Breast epithelium (tissue), 4 donors: Measurements from ENCODE around the gene KCNC1. TPM values are rescaled to one million over a fixed set of nuclear protein-coding genes. Genes with fewer than 3 reads are reported as not detected.

ENCODE experiments used
- DNase-seq, 2 donors: peaks; one replicate each; pipeline ENCODE4 v3.0.0-alpha.2; 2019; ENCODE audit warnings: low spot score in 2 of 2
- H3K27ac ChIP-seq, 2 donors: fragments of 200-600 bp; sonication (generic) in 1 of 2; one replicate each; pipeline ENCODE4 v1.5.1; 2016 to 2019; ENCODE audit warnings: mild to moderate bottlenecking in 1 of 2
- H3K27me3 ChIP-seq, 2 donors: fragments of 200-600 bp; sonication (generic) in 1 of 2; one replicate each; pipeline versions ENCODE4 v1.5.1 to v1.6.0; 2017 to 2019; ENCODE audit warnings: control low read depth in 1 of 2, mild to moderate bottlenecking in 1 of 2
- H3K36me3 ChIP-seq: fragments of 200-600 bp; one replicate; pipeline ENCODE4 v1.5.1; 2019
- H3K4me1 ChIP-seq, 2 donors: fragments of 200-600 bp; sonication (generic); one replicate each; pipeline ENCODE4 v1.5.1; 2016 to 2019; ENCODE audit warnings: control low read depth in 1 of 2
- H3K4me3 ChIP-seq, 3 donors: fragments of 200-600 bp; sonication (generic); 1 replicate in 2 of 3; 2 replicates in 1 of 3; pipeline ENCODE4 v1.5.1; 2016 to 2019; ENCODE audit warnings: mild to moderate bottlenecking in 3 of 3, moderate library complexity in 2 of 3
- H3K9me3 ChIP-seq, 2 donors: fragments of 200-600 bp; sonication (generic) in 1 of 2; one replicate each; pipeline ENCODE4 v1.5.1; 2016 to 2019; ENCODE audit warnings: control low read depth in 1 of 2
- CTCF ChIP-seq, 3 donors: fragments of 450-650 bp; IDR thresholded peaks; one replicate each; pipeline ENCODE4 v1.5.1; 2016 to 2017; ENCODE audit warnings: antibody characterized with exemption in 3 of 3, mild to moderate bottlenecking in 3 of 3, moderate library complexity in 3 of 3
- POLR2A ChIP-seq: fragments of 450-650 bp; IDR thresholded peaks from one replicate; pipeline ENCODE4 v1.6.1; 2016; ENCODE audit warnings: antibody characterized with exemption, mild to moderate bottlenecking, moderate library complexity
- POLR2AphosphoS5 ChIP-seq, 3 donors: sonication (generic); formaldehyde crosslinking; IDR thresholded peaks; one replicate each; pipeline ENCODE4 v1.6.1; 2017; ENCODE audit warnings: antibody characterized with exemption in 3 of 3
- intact Hi-C: fragments of 100-400 bp; cut with DNase I; formaldehyde crosslinking; loops from one replicate; pipeline ENCODE4 v1.15.1; 2023; ENCODE audit warnings: low total_unique reads
- total RNA-seq, 3 donors: library from RNA; depleted of rRNA; stranded (reverse); fragments of >200 nt; gene quantifications; one replicate each; pipeline ENCODE4 v1.1.0, GENCODE V29; 2016

KCNC1 gene
- total RNA-seq, 3 donors from 2014 or later: 0.15 TPM; not detected in 2

GRCh38 chr11:17697175-17697949, 37.2 kb upstream of the KCNC1 start:
- H3K27ac ChIP-seq: no peak overlapping the region
- no peaks in the 10 kb centered on the region for H3K9me3 ChIP-seq
- H3K36me3 ChIP-seq: no peaks in the 10 kb centered on the region
- peaks cover 4 to 39% of the 10 kb centered on the region in 2 donors for H3K27me3 ChIP-seq
- intact Hi-C loops: no loop called here
- TF ChIP-seq CTCF (IDR thresholded peaks at IDR 0.05): no peak
- TF ChIP-seq POLR2AphosphoS5 (IDR thresholded peaks at IDR 0.05): no peak
- no peak for TF ChIP-seq POLR2A
- no peak for DNase-seq
- H3K4me3 ChIP-seq: no peak overlapping the region
- no peaks in the 10 kb centered on the region for H3K4me1 ChIP-seq

- H3K36me3 ChIP-seq: no peaks in the 10 kb centered on the region
- intact Hi-C loops: no loop called here
- peaks cover 4 to 28% of the 10 kb centered on the region in 2 donors for H3K27me3 ChIP-seq
- H3K27ac ChIP-seq: no peak overlapping the region
- peaks cover 0 to 9% of the 10 kb centered on the region in 2 donors for H3K9me3 ChIP-seq
- H3K4me3 ChIP-seq: no peak overlapping the region
- no peak for DNase-seq
- TF ChIP-seq POLR2A (no peak), POLR2AphosphoS5 (IDR thresholded peaks at IDR 0.05) (no peak), CTCF (IDR thresholded peaks at IDR 0.05) (no peak)
- H3K4me1 ChIP-seq: no peaks in the 10 kb centered on the region
These were observed 35.1 kb upstream of the KCNC1 start for GRCh38 chr11:17699147-17700114.

GRCh38 chr11:17700991-17701390, 33.6 kb upstream of the KCNC1 start:
- TF ChIP-seq CTCF (IDR thresholded peaks at IDR 0.05): no peak
- TF ChIP-seq POLR2AphosphoS5 (IDR thresholded peaks at IDR 0.05): no peak
- TF ChIP-seq POLR2A: no peak
- peaks cover 0 to 9% of the 10 kb centered on the region in 2 donors for H3K9me3 ChIP-seq
- H3K4me3 ChIP-seq: no peak overlapping the region
- intact Hi-C loops: no loop called here
- H3K27me3 ChIP-seq: peaks cover 0 to 13% of the 10 kb centered on the region in 2 donors
- no peaks in the 10 kb centered on the region for H3K4me1 ChIP-seq
- H3K27ac ChIP-seq: no peak overlapping the region
- H3K36me3 ChIP-seq: no peaks in the 10 kb centered on the region
- no peak for DNase-seq

GRCh38 chr11:17702876-17703275, 31.7 kb upstream of the KCNC1 start:
- no peaks in the 10 kb centered on the region for H3K4me1 ChIP-seq
- DNase-seq: no peak
- no peak overlapping the region for H3K27ac ChIP-seq
- TF ChIP-seq POLR2AphosphoS5 (IDR thresholded peaks at IDR 0.05) (no peak), POLR2A (no peak), CTCF (IDR thresholded peaks at IDR 0.05) (no peak)
- no peaks in the 10 kb centered on the region for H3K27me3 ChIP-seq
- intact Hi-C loops: no loop called here
- H3K4me3 ChIP-seq: no peak overlapping the region
- H3K9me3 ChIP-seq: peaks cover 0 to 9% of the 10 kb centered on the region in 2 donors
- no peaks in the 10 kb centered on the region for H3K36me3 ChIP-seq
